Measurements from ENCODE around the gene ACTL9.

The ACTL9 gene

GRCh38 chr19:8684001-8684902 is 14.3 kb downstream of the ACTL9 start:
- DNase-seq = no peak

GRCh38 chr19:8682931-8683330 is 15.7 kb downstream of the ACTL9 start:
- no peak for DNase-seq

- DNase-seq = no peak
Measured at GRCh38 chr19:8682472-8682871, 16.1 kb downstream of the ACTL9 start.

- no peak for DNase-seq
Measured at GRCh38 chr19:8681345-8682029, 17.1 kb downstream of the ACTL9 start.

- DNase-seq = no peak
Measured at GRCh38 chr19:8680676-8681344, 17.8 kb downstream of the ACTL9 start.

GRCh38 chr19:8678244-8678807 is 20.3 kb downstream of the ACTL9 start:
- no peak for DNase-seq

- DNase-seq = no peak
Measured at GRCh38 chr19:8675066-8675465, 23.5 kb downstream of the ACTL9 start.

- no peak for DNase-seq
Measured at GRCh38 chr19:8673276-8673891, 25.2 kb downstream of the ACTL9 start.

GRCh38 chr19:8666814-8667405 is 31.7 kb downstream of the ACTL9 start:
- DNase-seq = no peak

- DNase-seq = no peak
Measured at GRCh38 chr19:8665468-8666213, 33.0 kb downstream of the ACTL9 start.

- DNase-seq = no peak
Measured at GRCh38 chr19:8664671-8665057, 33.9 kb downstream of the ACTL9 start.

- DNase-seq = no peak
Measured at GRCh38 chr19:8663920-8664670, 34.5 kb downstream of the ACTL9 start.

GRCh38 chr19:8662263-8662662 is 36.3 kb downstream of the ACTL9 start:
- no peak for DNase-seq

- no peak for DNase-seq
Measured at GRCh38 chr19:8659905-8660304, 38.7 kb downstream of the ACTL9 start.

GRCh38 chr19:8657869-8658268 is 40.7 kb downstream of the ACTL9 start:
- DNase-seq = no peak

GRCh38 chr19:8655340-8655709 is 43.3 kb downstream of the ACTL9 start:
- DNase-seq = no peak

GRCh38 chr19:8654591-8655339 is 43.8 kb downstream of the ACTL9 start:
- no peak for DNase-seq

GRCh38 chr19:8648240-8648639 is 50.4 kb downstream of the ACTL9 start:
- DNase-seq = no peak

All from NCI-H1694 treated with DMSO at 0.1 percent for 48 hours (cell line).